Measurements from ENCODE around the gene DSTYK.

- TF ChIP-seq CTCF (IDR thresholded peaks at IDR 0.05) = no peak
- no peak for TF ChIP-seq POLR2AphosphoS5 (IDR thresholded peaks at IDR 0.05; ENCODE audit: low read depth, low read length)
- TF ChIP-seq SIN3A (IDR thresholded peaks at IDR 0.05; ENCODE audit: borderline replicate concordance, insufficient read depth, low read depth, low read length) = no peak
- no peak for TF ChIP-seq TCF7L2 (IDR thresholded peaks at IDR 0.05; ENCODE audit: low read depth, low read length)
- TF ChIP-seq REST (IDR thresholded peaks at IDR 0.05; ENCODE audit: insufficient read depth in 1 of 2, low read depth in 2 of 2, low read length in 1 of 2) = no peak
These were observed 53.4 kb downstream of the DSTYK start for GRCh38 chr1:205158048-205158616.
